HG03354 (cell line): Measurements from ENCODE around the gene CILP2.
A peak's percentile ranks its signal among the peaks of the same experiment; 100 is the strongest.

Source experiments
- ATAC-seq: cut with Tn5 transposase; IDR thresholded peaks from one replicate; pipeline ENCODE4 v1.9.1; 2021; ENCODE audit warnings: mild to moderate bottlenecking; ENCODE audit not compliant: unreplicated experiment, poor library complexity, severe bottlenecking

Gene CILP2

GRCh38 chr19:19502808-19503602 is 35.1 kb upstream of the CILP2 start:
- no peak for ATAC-seq

GRCh38 chr19:19504754-19505668 is 33.1 kb upstream of the CILP2 start:
- no peak for ATAC-seq

GRCh38 chr19:19505669-19506326 is 32.3 kb upstream of the CILP2 start:
- ATAC-seq: no peak

GRCh38 chr19:19506592-19506991 is 31.5 kb upstream of the CILP2 start:
- no peak for ATAC-seq

- ATAC-seq: no peak
Observed at GRCh38 chr19:19507354-19507753, 30.7 kb upstream of the CILP2 start.

GRCh38 chr19:19508217-19508616 is 29.8 kb upstream of the CILP2 start:
- ATAC-seq: no peak

- no peak for ATAC-seq
Observed at GRCh38 chr19:19510432-19510831, 27.6 kb upstream of the CILP2 start.

- no peak for ATAC-seq
Observed at GRCh38 chr19:19513682-19514081, 24.4 kb upstream of the CILP2 start.

- ATAC-seq: no peak
Observed at GRCh38 chr19:19514215-19514657, 23.8 kb upstream of the CILP2 start.

- ATAC-seq: no peak
Observed at GRCh38 chr19:19514881-19515641, 23.0 kb upstream of the CILP2 start, which contains the start of gene TSSK6. TSSK6 (minus strand) TSS chr19:19515548; CDS start chr19:19515427, 121 bp downstream.

GRCh38 chr19:19515642-19516519 is 22.2 kb upstream of the CILP2 start, which contains the start of gene NDUFA13:
NDUFA13 (plus strand) TSS chr19:19516225; CDS start chr19:19516239, 14 bp downstream.
- peak; percentile 90 for ATAC-seq

- no peak for ATAC-seq
Observed at GRCh38 chr19:19517235-19517619, 20.8 kb upstream of the CILP2 start.

GRCh38 chr19:19520989-19521388 is 17.1 kb upstream of the CILP2 start:
- no peak for ATAC-seq

GRCh38 chr19:19523177-19523576 is 14.9 kb upstream of the CILP2 start:
- ATAC-seq: no peak

GRCh38 chr19:19524053-19524452 is 14.0 kb upstream of the CILP2 start:
- no peak for ATAC-seq

GRCh38 chr19:19525611-19526380 is 12.3 kb upstream of the CILP2 start:
- ATAC-seq: no peak

- ATAC-seq: no peak
Observed at GRCh38 chr19:19526581-19527370, 11.3 kb upstream of the CILP2 start.
